ENCODE results near the gene SNX24. TPM values are rescaled to one million over a fixed set of nuclear protein-coding genes. Genes with fewer than 3 reads are reported as not detected.

Gene SNX24
- total and polyA plus RNA-seq, 9 of the 15 experiments (the other 6 are each of a cell fraction or from before 2014, with no cell fraction given) = 5.3 to 10.1 (median 7.9) TPM

DNA sequence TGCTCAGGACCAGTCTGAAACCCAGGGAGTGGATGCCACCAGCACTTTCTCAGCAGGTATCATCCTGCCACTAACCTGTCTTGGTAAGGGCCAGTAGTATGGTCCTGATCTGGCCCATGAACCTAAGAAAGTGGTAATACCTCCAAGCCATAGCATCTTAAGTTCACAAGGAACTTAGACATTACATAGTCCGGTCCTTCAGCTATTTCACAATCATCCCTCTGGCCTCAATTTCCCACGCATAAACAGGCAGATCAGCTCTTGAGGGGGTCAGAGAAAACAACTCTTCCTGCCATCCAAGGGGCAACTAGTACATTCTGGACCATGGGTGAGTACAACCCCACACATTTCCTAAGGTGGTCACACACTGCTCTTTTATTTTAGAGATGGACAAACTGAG, 102.9 kb downstream of the SNX24 start (continued):
- TF ChIP-seq, protein P1, sequence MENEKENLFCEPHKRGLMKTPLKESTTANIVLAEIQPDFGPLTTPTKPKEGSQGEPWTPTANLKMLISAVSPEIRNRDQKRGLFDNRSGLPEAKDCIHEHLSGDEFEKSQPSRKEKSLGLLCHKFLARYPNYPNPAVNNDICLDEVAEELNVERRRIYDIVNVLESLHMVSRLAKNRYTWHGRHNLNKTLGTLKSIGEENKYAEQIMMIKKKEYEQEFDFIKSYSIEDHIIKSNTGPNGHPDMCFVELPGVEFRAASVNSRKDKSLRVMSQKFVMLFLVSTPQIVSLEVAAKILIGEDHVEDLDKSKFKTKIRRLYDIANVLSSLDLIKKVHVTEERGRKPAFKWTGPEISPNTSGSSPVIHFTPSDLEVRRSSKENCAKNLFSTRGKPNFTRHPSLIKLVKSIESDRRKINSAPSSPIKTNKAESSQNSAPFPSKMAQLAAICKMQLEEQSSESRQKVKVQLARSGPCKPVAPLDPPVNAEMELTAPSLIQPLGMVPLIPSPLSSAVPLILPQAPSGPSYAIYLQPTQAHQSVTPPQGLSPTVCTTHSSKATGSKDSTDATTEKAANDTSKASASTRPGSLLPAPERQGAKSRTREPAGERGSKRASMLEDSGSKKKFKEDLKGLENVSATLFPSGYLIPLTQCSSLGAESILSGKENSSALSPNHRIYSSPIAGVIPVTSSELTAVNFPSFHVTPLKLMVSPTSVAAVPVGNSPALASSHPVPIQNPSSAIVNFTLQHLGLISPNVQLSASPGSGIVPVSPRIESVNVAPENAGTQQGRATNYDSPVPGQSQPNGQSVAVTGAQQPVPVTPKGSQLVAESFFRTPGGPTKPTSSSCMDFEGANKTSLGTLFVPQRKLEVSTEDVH (IDR thresholded peaks at IDR 0.05; ENCODE audit: low read depth, partially characterized antibody) = no peak
- TF ChIP-seq, protein P2, sequence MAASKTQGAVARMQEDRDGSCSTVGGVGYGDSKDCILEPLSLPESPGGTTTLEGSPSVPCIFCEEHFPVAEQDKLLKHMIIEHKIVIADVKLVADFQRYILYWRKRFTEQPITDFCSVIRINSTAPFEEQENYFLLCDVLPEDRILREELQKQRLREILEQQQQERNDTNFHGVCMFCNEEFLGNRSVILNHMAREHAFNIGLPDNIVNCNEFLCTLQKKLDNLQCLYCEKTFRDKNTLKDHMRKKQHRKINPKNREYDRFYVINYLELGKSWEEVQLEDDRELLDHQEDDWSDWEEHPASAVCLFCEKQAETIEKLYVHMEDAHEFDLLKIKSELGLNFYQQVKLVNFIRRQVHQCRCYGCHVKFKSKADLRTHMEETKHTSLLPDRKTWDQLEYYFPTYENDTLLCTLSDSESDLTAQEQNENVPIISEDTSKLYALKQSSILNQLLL (CRISPR knock-in tag; IDR thresholded peaks at IDR 0.05; ENCODE audit: borderline replicate concordance) = no peak
- TF ChIP-seq GTF2F1 (IDR thresholded peaks at IDR 0.05; ENCODE audit: low read depth, low read length) (no peak), PRMT5 (CRISPR knock-in tag; IDR thresholded peaks at IDR 0.05) (no peak)
- TF ChIP-seq, protein P3, sequence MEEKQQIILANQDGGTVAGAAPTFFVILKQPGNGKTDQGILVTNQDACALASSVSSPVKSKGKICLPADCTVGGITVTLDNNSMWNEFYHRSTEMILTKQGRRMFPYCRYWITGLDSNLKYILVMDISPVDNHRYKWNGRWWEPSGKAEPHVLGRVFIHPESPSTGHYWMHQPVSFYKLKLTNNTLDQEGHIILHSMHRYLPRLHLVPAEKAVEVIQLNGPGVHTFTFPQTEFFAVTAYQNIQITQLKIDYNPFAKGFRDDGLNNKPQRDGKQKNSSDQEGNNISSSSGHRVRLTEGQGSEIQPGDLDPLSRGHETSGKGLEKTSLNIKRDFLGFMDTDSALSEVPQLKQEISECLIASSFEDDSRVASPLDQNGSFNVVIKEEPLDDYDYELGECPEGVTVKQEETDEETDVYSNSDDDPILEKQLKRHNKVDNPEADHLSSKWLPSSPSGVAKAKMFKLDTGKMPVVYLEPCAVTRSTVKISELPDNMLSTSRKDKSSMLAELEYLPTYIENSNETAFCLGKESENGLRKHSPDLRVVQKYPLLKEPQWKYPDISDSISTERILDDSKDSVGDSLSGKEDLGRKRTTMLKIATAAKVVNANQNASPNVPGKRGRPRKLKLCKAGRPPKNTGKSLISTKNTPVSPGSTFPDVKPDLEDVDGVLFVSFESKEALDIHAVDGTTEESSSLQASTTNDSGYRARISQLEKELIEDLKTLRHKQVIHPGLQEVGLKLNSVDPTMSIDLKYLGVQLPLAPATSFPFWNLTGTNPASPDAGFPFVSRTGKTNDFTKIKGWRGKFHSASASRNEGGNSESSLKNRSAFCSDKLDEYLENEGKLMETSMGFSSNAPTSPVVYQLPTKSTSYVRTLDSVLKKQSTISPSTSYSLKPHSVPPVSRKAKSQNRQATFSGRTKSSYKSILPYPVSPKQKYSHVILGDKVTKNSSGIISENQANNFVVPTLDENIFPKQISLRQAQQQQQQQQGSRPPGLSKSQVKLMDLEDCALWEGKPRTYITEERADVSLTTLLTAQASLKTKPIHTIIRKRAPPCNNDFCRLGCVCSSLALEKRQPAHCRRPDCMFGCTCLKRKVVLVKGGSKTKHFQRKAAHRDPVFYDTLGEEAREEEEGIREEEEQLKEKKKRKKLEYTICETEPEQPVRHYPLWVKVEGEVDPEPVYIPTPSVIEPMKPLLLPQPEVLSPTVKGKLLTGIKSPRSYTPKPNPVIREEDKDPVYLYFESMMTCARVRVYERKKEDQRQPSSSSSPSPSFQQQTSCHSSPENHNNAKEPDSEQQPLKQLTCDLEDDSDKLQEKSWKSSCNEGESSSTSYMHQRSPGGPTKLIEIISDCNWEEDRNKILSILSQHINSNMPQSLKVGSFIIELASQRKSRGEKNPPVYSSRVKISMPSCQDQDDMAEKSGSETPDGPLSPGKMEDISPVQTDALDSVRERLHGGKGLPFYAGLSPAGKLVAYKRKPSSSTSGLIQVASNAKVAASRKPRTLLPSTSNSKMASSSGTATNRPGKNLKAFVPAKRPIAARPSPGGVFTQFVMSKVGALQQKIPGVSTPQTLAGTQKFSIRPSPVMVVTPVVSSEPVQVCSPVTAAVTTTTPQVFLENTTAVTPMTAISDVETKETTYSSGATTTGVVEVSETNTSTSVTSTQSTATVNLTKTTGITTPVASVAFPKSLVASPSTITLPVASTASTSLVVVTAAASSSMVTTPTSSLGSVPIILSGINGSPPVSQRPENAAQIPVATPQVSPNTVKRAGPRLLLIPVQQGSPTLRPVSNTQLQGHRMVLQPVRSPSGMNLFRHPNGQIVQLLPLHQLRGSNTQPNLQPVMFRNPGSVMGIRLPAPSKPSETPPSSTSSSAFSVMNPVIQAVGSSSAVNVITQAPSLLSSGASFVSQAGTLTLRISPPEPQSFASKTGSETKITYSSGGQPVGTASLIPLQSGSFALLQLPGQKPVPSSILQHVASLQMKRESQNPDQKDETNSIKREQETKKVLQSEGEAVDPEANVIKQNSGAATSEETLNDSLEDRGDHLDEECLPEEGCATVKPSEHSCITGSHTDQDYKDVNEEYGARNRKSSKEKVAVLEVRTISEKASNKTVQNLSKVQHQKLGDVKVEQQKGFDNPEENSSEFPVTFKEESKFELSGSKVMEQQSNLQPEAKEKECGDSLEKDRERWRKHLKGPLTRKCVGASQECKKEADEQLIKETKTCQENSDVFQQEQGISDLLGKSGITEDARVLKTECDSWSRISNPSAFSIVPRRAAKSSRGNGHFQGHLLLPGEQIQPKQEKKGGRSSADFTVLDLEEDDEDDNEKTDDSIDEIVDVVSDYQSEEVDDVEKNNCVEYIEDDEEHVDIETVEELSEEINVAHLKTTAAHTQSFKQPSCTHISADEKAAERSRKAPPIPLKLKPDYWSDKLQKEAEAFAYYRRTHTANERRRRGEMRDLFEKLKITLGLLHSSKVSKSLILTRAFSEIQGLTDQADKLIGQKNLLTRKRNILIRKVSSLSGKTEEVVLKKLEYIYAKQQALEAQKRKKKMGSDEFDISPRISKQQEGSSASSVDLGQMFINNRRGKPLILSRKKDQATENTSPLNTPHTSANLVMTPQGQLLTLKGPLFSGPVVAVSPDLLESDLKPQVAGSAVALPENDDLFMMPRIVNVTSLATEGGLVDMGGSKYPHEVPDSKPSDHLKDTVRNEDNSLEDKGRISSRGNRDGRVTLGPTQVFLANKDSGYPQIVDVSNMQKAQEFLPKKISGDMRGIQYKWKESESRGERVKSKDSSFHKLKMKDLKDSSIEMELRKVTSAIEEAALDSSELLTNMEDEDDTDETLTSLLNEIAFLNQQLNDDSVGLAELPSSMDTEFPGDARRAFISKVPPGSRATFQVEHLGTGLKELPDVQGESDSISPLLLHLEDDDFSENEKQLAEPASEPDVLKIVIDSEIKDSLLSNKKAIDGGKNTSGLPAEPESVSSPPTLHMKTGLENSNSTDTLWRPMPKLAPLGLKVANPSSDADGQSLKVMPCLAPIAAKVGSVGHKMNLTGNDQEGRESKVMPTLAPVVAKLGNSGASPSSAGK (IDR thresholded peaks at IDR 0.05) = no peak
